CD14-positive monocyte (primary cell): ENCODE data around the gene TIGD3. TPM values are rescaled to one million over a fixed set of nuclear protein-coding genes. Genes with fewer than 3 reads are reported as not detected.

Experiments used
- DNase-seq, 3 donors: peaks; one replicate each; pipeline ENCODE4 v3.0.0-alpha.2; 2011 to 2022
- H2AFZ ChIP-seq: 2 replicates; pipeline ENCODE4 v1.6.0; 2012; ENCODE audit warnings: mild to moderate bottlenecking, low read depth, low read length, inconsistent platforms; ENCODE audit not compliant: insufficient read depth, poor library complexity, severe bottlenecking
- H3K27ac ChIP-seq, 2 donors: 1 replicate in 1 of 2; 2 replicates in 1 of 2; pipeline ENCODE4 v1.5.1; 2012 to 2013; ENCODE audit warnings: low read length in 2 of 2, control low read depth in 1 of 2, inconsistent platforms in 1 of 2, low read depth in 1 of 2, mild to moderate bottlenecking in 1 of 2
- H3K27me3 ChIP-seq, 2 donors: one replicate each; pipeline versions ENCODE4 v1.6.0 to v1.6.1; 2011 to 2013; ENCODE audit warnings: low read length in 2 of 2; ENCODE audit not compliant: control insufficient read depth in 2 of 2, insufficient read depth in 2 of 2
- H3K36me3 ChIP-seq, 2 donors: replicated peaks in 1 of 2; 1 replicate in 1 of 2; 2 replicates in 1 of 2; pipeline versions ENCODE4 v1.5.1 to v1.6.1; 2012 to 2013; ENCODE audit warnings: low read length in 2 of 2, control low read depth in 1 of 2, inconsistent platforms in 1 of 2, mild to moderate bottlenecking in 1 of 2; ENCODE audit not compliant: insufficient read depth in 2 of 2, control insufficient read depth in 1 of 2
- H3K4me1 ChIP-seq, 2 donors: 1 replicate in 1 of 2; 2 replicates in 1 of 2; pipeline versions ENCODE4 v1.5.1 to v1.6.1; 2012 to 2013; ENCODE audit warnings: low read length in 2 of 2, control low read depth in 1 of 2, inconsistent platforms in 1 of 2, mild to moderate bottlenecking in 1 of 2, moderate library complexity in 1 of 2; ENCODE audit not compliant: insufficient read depth in 2 of 2, control insufficient read depth in 1 of 2
- H3K4me2 ChIP-seq: replicated peaks from 2 replicates; pipeline ENCODE3; 2012; ENCODE audit warnings: low read length, moderate library complexity, mild to moderate bottlenecking; ENCODE audit not compliant: poor library complexity, severe bottlenecking; ENCODE audit errors: extremely low read depth
- H3K4me3 ChIP-seq, 3 experiments: fragments of 200-600 bp in 1 of 3; sonication (generic) in 1 of 3; replicated peaks in 1 of 3; 1 replicate in 2 of 3; 2 replicates in 1 of 3; pipeline ENCODE4 v1.5.1; 2011 to 2013; ENCODE audit warnings: low read length in 3 of 3, mild to moderate bottlenecking in 3 of 3, control low read depth in 2 of 3, low read depth in 2 of 3, inconsistent platforms in 1 of 3, moderate library complexity in 1 of 3
- H3K79me2 ChIP-seq: 2 replicates; pipeline ENCODE4 v1.6.0; 2012; ENCODE audit warnings: mild to moderate bottlenecking, control low read depth, inconsistent platforms, low read length, moderate library complexity; ENCODE audit not compliant: insufficient read depth
- H3K9ac ChIP-seq: 2 replicates; pipeline ENCODE4 v1.6.0; 2017; ENCODE audit warnings: low read length, mild to moderate bottlenecking; ENCODE audit not compliant: insufficient read depth, poor library complexity, severe bottlenecking
- H3K9me3 ChIP-seq, 2 donors: replicated peaks in 1 of 2; 1 replicate in 1 of 2; 2 replicates in 1 of 2; pipeline versions ENCODE4 v1.5.1 to v1.6.1; 2012 to 2013; ENCODE audit warnings: low read length in 2 of 2, control low read depth in 1 of 2; ENCODE audit not compliant: control insufficient read depth in 1 of 2, insufficient read depth in 1 of 2
- H4K20me1 ChIP-seq: 2 replicates; pipeline ENCODE4 v1.6.0; 2012; ENCODE audit warnings: mild to moderate bottlenecking, low read length, control low read depth, moderate library complexity; ENCODE audit not compliant: insufficient read depth
- H3K27ac Mint-ChIP-seq, 7 donors: one replicate each; pipeline ENCODE4 v1.8.0; 2020; ENCODE audit warnings: mild to moderate bottlenecking in 7 of 7, mixed read lengths in 7 of 7, moderate library complexity in 6 of 7, inconsistent platforms in 2 of 7
- H3K27me3 Mint-ChIP-seq, 3 donors: one replicate each; pipeline ENCODE4 v1.8.0; 2021 to 2022; ENCODE audit warnings: low read depth in 3 of 3, mild to moderate bottlenecking in 3 of 3, mixed read lengths in 3 of 3, moderate library complexity in 3 of 3, inconsistent platforms in 1 of 3
- H3K36me3 Mint-ChIP-seq, 2 donors: one replicate each; pipeline ENCODE4 v1.8.0; 2020; ENCODE audit warnings: mixed read lengths in 2 of 2, inconsistent platforms in 1 of 2, mild to moderate bottlenecking in 1 of 2
- H3K4me1 Mint-ChIP-seq: one replicate; pipeline ENCODE4 v1.8.0; 2020; ENCODE audit warnings: mild to moderate bottlenecking, mixed read lengths
- H3K4me3 Mint-ChIP-seq, 2 donors: one replicate each; pipeline ENCODE4 v1.8.0; 2020; ENCODE audit warnings: mild to moderate bottlenecking in 2 of 2, mixed read lengths in 2 of 2, moderate library complexity in 1 of 2
- H3K9me3 Mint-ChIP-seq, 7 donors: one replicate each; pipeline ENCODE4 v1.8.0; 2020 to 2022; ENCODE audit warnings: mixed read lengths in 7 of 7, mild to moderate bottlenecking in 6 of 7, moderate library complexity in 6 of 7, inconsistent platforms in 2 of 7
- CTCF ChIP-seq: fragments of 200-600 bp; IDR thresholded peaks from one replicate; pipeline ENCODE4 v1.8.0; 2022; ENCODE audit warnings: antibody characterized with exemption, mild to moderate bottlenecking
- WGBS: methylation state at CpG from one replicate; pipeline ENCODE4 v1.1.5; 2013; ENCODE audit warnings: missing lambda C conversion rate; ENCODE audit not compliant: insufficient coverage; 5-methylcytosine and 5-hydroxymethylcytosine counted together
- intact Hi-C, 2 donors: fragments of 100-400 bp; cut with micrococcal nuclease; formaldehyde crosslinking; loops; one replicate each; pipeline versions ENCODE4 v1.15.0 to v1.15.1; 2023
- polyA plus RNA-seq, 3 donors: library from polyadenylated mRNA; depleted of rRNA in 1 of 3; unstranded in 2 of 3; stranded (reverse) in 1 of 3; fragments of 300-500 nt in 2 of 3; fragments of >200 nt in 1 of 3; fragmentation: Illumina TruSeq in 2 of 3; gene quantifications; 1 replicate in 2 of 3; 2 replicates in 1 of 3; pipeline ENCODE4 v1.2.3, GENCODE V29; 2012 to 2021

The TIGD3 gene
- polyA plus RNA-seq, 3 donors, result 1.7 to 3.7 (median 2.8) TPM

GRCh38 chr11:65382804-65383368 is 28.3 kb downstream of the TIGD3 start:
- peaks cover 60 to 75% of the 10 kb centered on the region in 2 donors for H3K4me1 ChIP-seq
- H3K4me1 Mint-ChIP-seq, result peaks cover 57% of the 10 kb centered on the region
- intact Hi-C loops, result loop anchor here (2.0 to 5.0 kb wide), 3 partner anchors 34 to 124 kb away; no protein-coding TSS in a partner anchor
- peak overlapping the region; percentile 89 to 100 for H3K27ac ChIP-seq
- H2AFZ ChIP-seq, result peak overlapping the region; percentile 70
- no peaks in the 10 kb centered on the region for H3K27me3 ChIP-seq
- DNase-seq, result no peak
- peaks cover 0 to 2% (median 0%) of the 10 kb centered on the region in 3 donors for H3K27me3 Mint-ChIP-seq
- no peaks in the 10 kb centered on the region for H3K9me3 ChIP-seq
- peaks cover 28% of the 10 kb centered on the region for H3K79me2 ChIP-seq
- no peak for TF ChIP-seq CTCF
- no peaks in the 10 kb centered on the region for H4K20me1 ChIP-seq
- peak overlapping the region; percentile 88 for H3K9ac ChIP-seq
- H3K36me3 ChIP-seq, result no peaks in the 10 kb centered on the region
- peak overlapping the region; percentile 89 to 94 for H3K4me3 Mint-ChIP-seq
- H3K9me3 Mint-ChIP-seq, result peaks cover 0 to 3% (median 0%) of the 10 kb centered on the region in 7 donors
- peaks cover 0 to under 1% of the 10 kb centered on the region in 2 donors for H3K36me3 Mint-ChIP-seq
- peak overlapping the region; percentile 21 to 73 (median 54) for H3K4me3 ChIP-seq
- peak overlapping the region; percentile 99 to 100 (median 100) for H3K27ac Mint-ChIP-seq
- peak overlapping the region; percentile 92 for H3K4me2 ChIP-seq
- WGBS, result 18% methylated on average over 9 of the region's 12 CpGs

GRCh38 chr11:65383778-65384177 is 29.2 kb downstream of the TIGD3 start:
- WGBS, result 97% methylated on average over 2 of the region's 6 CpGs
- Histone ChIP-seq H3K4me2 (no peak overlapping the region), H3K9me3 (no peaks in the 10 kb centered on the region), H3K27ac (peak overlapping the region in 1 of 2 donors; percentile 100), H3K27me3 (no peaks in the 10 kb centered on the region), H3K4me3 (no peak overlapping the region), H4K20me1 (peaks cover 3% of the 10 kb centered on the region), H2AFZ (no peak overlapping the region), H3K36me3 (peaks cover 2 to 8% of the 10 kb centered on the region in 2 donors), H3K9ac (no peak overlapping the region), H3K4me1 (peaks cover 60 to 75% of the 10 kb centered on the region in 2 donors), H3K79me2 (peaks cover 37% of the 10 kb centered on the region)
- Mint-ChIP-seq H3K9me3 (peaks cover 0 to 3% (median 0%) of the 10 kb centered on the region in 7 donors), H3K4me3 (no peak overlapping the region), H3K36me3 (peaks cover 0 to 7% of the 10 kb centered on the region in 2 donors), H3K27me3 (peaks cover 0 to 2% (median 0%) of the 10 kb centered on the region in 3 donors), H3K4me1 (peaks cover 57% of the 10 kb centered on the region), H3K27ac (peak overlapping the region in 6 of 7 donors; percentile 72 to 100 (median 100))
- no peak for TF ChIP-seq CTCF
- DNase-seq, result no peak
- intact Hi-C loops, result loop anchor here (2.0 to 5.0 kb wide), 3 partner anchors 34 to 124 kb away; no protein-coding TSS in a partner anchor
